ENCODE measurements around the gene BBLN.

DNA sequence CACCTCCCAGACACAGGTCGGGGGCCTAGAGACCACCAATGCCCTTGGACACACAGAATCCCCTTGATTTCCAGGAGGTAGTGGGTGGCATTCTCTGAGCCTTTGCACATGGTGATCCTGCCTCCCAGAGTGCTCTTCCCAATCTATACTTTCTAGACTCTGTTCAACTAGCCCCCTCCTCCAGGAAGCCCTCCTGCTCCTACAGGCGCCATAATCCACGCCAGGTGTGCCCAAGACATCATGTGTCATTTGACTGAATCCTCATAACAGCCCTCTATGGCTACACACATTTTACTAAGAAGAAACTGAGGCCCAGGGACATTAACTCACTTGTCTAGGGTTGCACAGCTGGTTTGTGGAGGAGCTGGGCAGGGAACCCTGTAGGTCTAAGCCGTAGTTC, 7.1 kb downstream of the BBLN start:
- TF ChIP-seq, protein P1, sequence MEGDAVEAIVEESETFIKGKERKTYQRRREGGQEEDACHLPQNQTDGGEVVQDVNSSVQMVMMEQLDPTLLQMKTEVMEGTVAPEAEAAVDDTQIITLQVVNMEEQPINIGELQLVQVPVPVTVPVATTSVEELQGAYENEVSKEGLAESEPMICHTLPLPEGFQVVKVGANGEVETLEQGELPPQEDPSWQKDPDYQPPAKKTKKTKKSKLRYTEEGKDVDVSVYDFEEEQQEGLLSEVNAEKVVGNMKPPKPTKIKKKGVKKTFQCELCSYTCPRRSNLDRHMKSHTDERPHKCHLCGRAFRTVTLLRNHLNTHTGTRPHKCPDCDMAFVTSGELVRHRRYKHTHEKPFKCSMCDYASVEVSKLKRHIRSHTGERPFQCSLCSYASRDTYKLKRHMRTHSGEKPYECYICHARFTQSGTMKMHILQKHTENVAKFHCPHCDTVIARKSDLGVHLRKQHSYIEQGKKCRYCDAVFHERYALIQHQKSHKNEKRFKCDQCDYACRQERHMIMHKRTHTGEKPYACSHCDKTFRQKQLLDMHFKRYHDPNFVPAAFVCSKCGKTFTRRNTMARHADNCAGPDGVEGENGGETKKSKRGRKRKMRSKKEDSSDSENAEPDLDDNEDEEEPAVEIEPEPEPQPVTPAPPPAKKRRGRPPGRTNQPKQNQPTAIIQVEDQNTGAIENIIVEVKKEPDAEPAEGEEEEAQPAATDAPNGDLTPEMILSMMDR (IDR thresholded peaks at IDR 0.05; ENCODE audit: insufficient read depth, low read length): no peak
- TF ChIP-seq POLR2AphosphoS5 (IDR thresholded peaks at IDR 0.05; ENCODE audit: low read depth) (no peak), REST (IDR thresholded peaks at IDR 0.05; ENCODE audit: insufficient replicate concordance, low read depth) (no peak), GABPA (IDR thresholded peaks at IDR 0.05; ENCODE audit: low read depth) (no peak), SPI1 (IDR thresholded peaks at IDR 0.05; ENCODE audit: borderline replicate concordance, low read depth) (no peak)
